GM10248 (cell line): ENCODE data around the gene KIF16B.
"Not testable (repeated sequence)": the region's sequence is repeated elsewhere in the genome, so short reads cannot be mapped to it uniquely, and the experiment has no call there.

Experiments used
- CTCF ChIA-PET: fragments of 300-600 bp; sonication (Branson Sonifier 250); formaldehyde crosslinking; extraction: SDS; loops from one replicate; lab custom pipeline; 2021; ENCODE audit warnings: antibody characterized with exemption; lab: Yijun Ruan, JAX
- POLR2A ChIA-PET: fragments of 350-650 bp; sonication (Branson Sonifier 250); formaldehyde crosslinking; extraction: SDS; loops from one replicate; lab custom pipeline; 2020; ENCODE audit warnings: antibody characterized with exemption; lab: Yijun Ruan, JAX
- DNase-seq: peaks from one replicate; pipeline ENCODE4 v3.0.0; 2012; ENCODE audit errors: extremely low spot score
- CTCF ChIP-seq: IDR thresholded peaks from 2 replicates; pipeline ENCODE4 v1.5.1; 2012; ENCODE audit warnings: mild to moderate bottlenecking, low read depth; ENCODE audit errors: extremely low read depth, missing control alignments, control extremely low read depth

Gene KIF16B

DNA sequence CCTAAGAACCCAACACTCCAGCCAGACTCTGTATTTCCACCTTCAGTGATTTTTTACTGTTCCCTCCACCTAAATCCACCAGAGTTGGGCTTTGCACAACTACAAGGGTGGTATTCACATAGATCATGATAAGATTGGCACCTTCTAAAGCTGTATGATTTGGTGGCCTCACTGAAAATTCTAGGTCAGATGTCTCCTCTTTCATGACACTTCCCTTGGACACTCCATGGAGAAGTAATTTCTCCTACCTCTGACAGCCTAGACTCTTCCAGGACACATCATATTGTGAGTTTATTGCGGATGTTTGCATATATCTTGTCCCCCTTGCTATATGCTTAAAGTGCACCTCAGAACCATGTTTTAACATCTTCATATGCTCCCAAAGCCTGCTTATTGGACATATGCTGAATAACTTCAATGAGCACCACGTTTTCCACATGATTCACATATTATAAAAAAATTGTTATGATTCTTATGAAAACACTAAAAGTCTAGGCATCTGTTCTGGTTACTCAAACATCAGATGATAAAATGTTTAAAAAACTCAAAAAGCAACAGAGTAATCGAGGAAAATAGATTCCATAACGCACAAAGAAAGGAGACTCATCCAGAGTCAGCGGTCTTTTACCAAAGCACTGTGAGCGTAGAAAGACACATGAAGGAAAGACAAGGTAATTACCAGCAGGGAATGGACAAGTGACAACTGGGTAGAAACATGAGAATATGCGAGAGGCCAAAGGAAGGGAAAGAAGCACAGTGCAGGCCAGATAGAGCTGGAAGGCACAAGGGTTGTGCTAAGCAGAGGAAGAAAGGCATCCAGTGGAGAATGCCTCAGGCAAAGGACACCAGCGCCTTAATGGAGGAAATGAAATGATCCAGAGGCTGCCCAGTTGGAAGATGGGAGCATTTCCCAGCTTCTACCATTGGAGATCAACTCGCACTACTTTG is 46.5 kb downstream of the KIF16B start:
- ChIA-PET POLR2A (no interaction called here), CTCF (no interaction called here)
- TF ChIP-seq CTCF = no peak
- no peak for DNase-seq

- CTCF ChIA-PET, POLR2A ChIA-PET, DNase-seq: not testable (repeated sequence)
Measured at GRCh38 chr20:16522651-16523050, 50.6 kb downstream of the KIF16B start.

- CTCF ChIA-PET = interaction anchor here (1.3 to 5.5 kb wide), 2 partner anchors 241 to 245 kb away, joined by 4 to 44 read pairs; no protein-coding TSS in a partner anchor
- POLR2A ChIA-PET = no interaction called here
- TF ChIP-seq CTCF = no peak
- DNase-seq = no peak
Measured at GRCh38 chr20:16520154-16520553, 53.1 kb downstream of the KIF16B start.

GRCh38 chr20:16519673-16520072 is 53.6 kb downstream of the KIF16B start:
- DNase-seq, POLR2A ChIA-PET: not testable (repeated sequence)
- CTCF ChIA-PET = interaction anchor here (1.3 to 5.5 kb wide), 2 partner anchors 241 to 246 kb away, joined by 4 to 44 read pairs; no protein-coding TSS in a partner anchor

DNA sequence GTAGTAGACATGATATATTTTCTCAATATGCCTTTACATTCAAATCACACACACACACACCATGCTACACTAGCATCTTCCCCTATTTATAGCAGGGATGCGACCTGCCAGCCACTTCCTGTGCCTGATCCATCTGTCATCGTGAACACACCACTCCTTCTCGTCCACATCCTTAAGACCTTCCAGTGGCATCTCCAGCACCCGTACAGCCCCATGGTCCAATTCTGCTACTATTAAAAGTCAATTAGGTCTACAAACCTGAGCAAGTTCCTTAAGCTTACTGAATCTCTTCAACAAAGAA is 54.5 kb downstream of the KIF16B start:
- no peak for TF ChIP-seq CTCF
- POLR2A ChIA-PET = no interaction called here
- no peak for DNase-seq
- CTCF ChIA-PET = interaction anchor here (5.5 kb wide), 1 partner anchor 242 kb away, joined by 44 read pairs; no protein-coding TSS in a partner anchor

DNA sequence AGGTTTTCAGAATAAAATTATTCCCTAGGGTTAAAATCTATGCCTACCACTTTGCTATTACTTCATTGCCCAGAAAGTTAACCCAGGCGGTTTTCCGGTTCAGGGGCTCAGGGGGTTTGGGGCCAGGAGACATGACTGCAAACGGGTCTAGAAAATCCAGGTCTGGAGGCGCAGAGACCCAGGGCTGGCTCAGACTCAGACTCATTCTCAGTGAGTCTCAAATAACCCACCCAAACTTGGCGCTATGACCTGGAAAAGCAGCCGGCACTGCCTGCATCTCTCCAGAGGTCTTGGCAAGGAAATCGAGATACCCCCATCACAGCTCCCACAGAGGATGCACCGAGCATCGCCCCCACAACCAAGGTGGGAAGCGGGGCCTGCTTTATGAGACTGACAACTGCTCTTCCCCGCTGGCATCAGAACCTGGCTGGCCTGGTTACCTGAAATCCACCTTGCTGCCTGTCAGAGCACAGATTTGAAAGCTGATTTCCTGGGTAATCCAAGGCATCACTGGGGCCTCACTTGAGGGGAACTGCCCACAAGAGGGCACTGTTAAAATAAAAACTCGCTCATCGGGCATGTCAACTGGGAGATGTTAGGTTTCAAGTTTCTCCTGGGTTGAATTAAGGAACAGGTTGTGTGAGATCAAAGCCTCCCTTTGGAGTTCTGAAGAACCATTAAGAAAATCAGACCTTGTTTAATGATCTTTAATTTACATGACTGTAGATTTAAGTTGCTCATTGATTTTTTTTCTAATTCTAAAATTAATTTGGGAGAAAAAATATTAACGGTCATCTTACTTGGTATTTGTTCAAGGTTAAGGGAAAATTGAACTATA is 55.1 kb downstream of the KIF16B start:
- peak; percentile 50 for DNase-seq

More for the DNA sequence above, 55.1 kb downstream of the KIF16B start:
- TF ChIP-seq CTCF = peak; percentile 36
- ChIA-PET POLR2A (no interaction called here), CTCF (interaction anchor here (1.0 to 5.5 kb wide), 2 partner anchors 243 to 286 kb away, joined by 3 to 44 read pairs; no protein-coding TSS in a partner anchor)
